OCI-M2 (cell line): ENCODE data around the gene PIK3R5.

Experiments used
- DNase-seq: peaks from one replicate; lab custom pipeline; 2025; ENCODE audit not compliant: unreplicated experiment; lab: John Stamatoyannopoulos, UW

The PIK3R5 gene

GRCh38 chr17:8836821-8837562, 128.5 kb downstream of the PIK3R5 start:
- DNase-seq, result no peak

GRCh38 chr17:8835631-8836364, 129.7 kb downstream of the PIK3R5 start:
- DNase-seq, result no peak

GRCh38 chr17:8835106-8835505, 130.4 kb downstream of the PIK3R5 start:
- no peak for DNase-seq

- no peak for DNase-seq
These were observed 132.7 kb downstream of the PIK3R5 start for GRCh38 chr17:8832711-8833352.

- no peak for DNase-seq
These were observed 134.2 kb downstream of the PIK3R5 start for GRCh38 chr17:8831234-8831849.

- DNase-seq, result no peak
These were observed 135.4 kb downstream of the PIK3R5 start for GRCh38 chr17:8830141-8830540.

GRCh38 chr17:8829036-8829941, 136.2 kb downstream of the PIK3R5 start:
- no peak for DNase-seq
